Duodenal mucosa (tissue), 2 donors: ENCODE results near the gene SCRN3.
"Not testable (repeated sequence)": the region's sequence is repeated elsewhere in the genome, so short reads cannot be mapped to it uniquely, and the experiment has no call there.

Source experiments
- H3K27ac ChIP-seq: one replicate; pipeline ENCODE4 v1.7.0; 2013; ENCODE audit warnings: low read depth, low read length
- H3K27me3 ChIP-seq, 2 donors: one replicate each; pipeline ENCODE4 v1.7.0; 2013; ENCODE audit warnings: low read length in 2 of 2, control low read depth in 1 of 2; ENCODE audit not compliant: insufficient read depth in 2 of 2, control insufficient read depth in 1 of 2
- H3K36me3 ChIP-seq, 2 donors: one replicate each; pipeline ENCODE4 v1.7.0; 2013; ENCODE audit warnings: low read length in 2 of 2, control low read depth in 1 of 2; ENCODE audit not compliant: insufficient read depth in 2 of 2, control insufficient read depth in 1 of 2
- H3K4me1 ChIP-seq, 2 donors: one replicate each; pipeline ENCODE4 v1.7.0; 2013; ENCODE audit warnings: low read length in 2 of 2, control low read depth in 1 of 2; ENCODE audit not compliant: insufficient read depth in 2 of 2, control insufficient read depth in 1 of 2
- H3K4me3 ChIP-seq, 2 donors: one replicate each; pipeline ENCODE4 v1.7.0; 2013; ENCODE audit warnings: low read length in 2 of 2, low read depth in 1 of 2
- H3K9ac ChIP-seq, 2 donors: one replicate each; pipeline ENCODE4 v1.7.0; 2013; ENCODE audit warnings: low read length in 2 of 2, low read depth in 1 of 2
- H3K9me3 ChIP-seq, 2 donors: one replicate each; pipeline ENCODE4 v1.7.0; 2013; ENCODE audit warnings: low read length in 2 of 2, control low read depth in 1 of 2; ENCODE audit not compliant: control insufficient read depth in 1 of 2

The SCRN3 gene

GRCh38 chr2:174365571-174365970 is 30.0 kb upstream of the SCRN3 start:
- Histone ChIP-seq H3K4me3 (no peak overlapping the region), H3K4me1 (no peaks in the 10 kb centered on the region), H3K9me3 (peaks cover 2 to 8% of the 10 kb centered on the region in 2 donors), H3K27me3 (no peaks in the 10 kb centered on the region), H3K36me3 (peaks cover 10 to 29% of the 10 kb centered on the region in 2 donors), H3K27ac (no peak overlapping the region), H3K9ac (no peak overlapping the region)

- Histone ChIP-seq H3K4me1 (no peaks in the 10 kb centered on the region), H3K36me3 (peaks cover 11 to 38% of the 10 kb centered on the region in 2 donors), H3K27me3 (no peaks in the 10 kb centered on the region), H3K9me3 (peaks cover 2 to 8% of the 10 kb centered on the region in 2 donors), H3K9ac (no peak overlapping the region), H3K27ac (no peak overlapping the region), H3K4me3 (no peak overlapping the region)
Measured at GRCh38 chr2:174368691-174369090, 26.8 kb upstream of the SCRN3 start.

GRCh38 chr2:174376967-174377366 is 18.6 kb upstream of the SCRN3 start:
- Histone ChIP-seq H3K9me3 (no peaks in the 10 kb centered on the region), H3K9ac (no peak overlapping the region), H3K4me3 (no peak overlapping the region), H3K4me1 (no peaks in the 10 kb centered on the region), H3K27ac (no peak overlapping the region), H3K27me3 (no peaks in the 10 kb centered on the region), H3K36me3 (peaks cover 26 to 70% of the 10 kb centered on the region in 2 donors)

- H3K4me3 ChIP-seq, result no peak overlapping the region
- no peaks in the 10 kb centered on the region for H3K9me3 ChIP-seq
- no peak overlapping the region for H3K9ac ChIP-seq
- no peaks in the 10 kb centered on the region for H3K27me3 ChIP-seq
- H3K27ac ChIP-seq, result no peak overlapping the region
- H3K36me3 ChIP-seq, result peaks cover 19 to 55% of the 10 kb centered on the region in 2 donors
- no peaks in the 10 kb centered on the region for H3K4me1 ChIP-seq
Measured at GRCh38 chr2:174383796-174384195, 11.7 kb upstream of the SCRN3 start.

- H3K4me3 ChIP-seq, result no peak overlapping the region
- no peak overlapping the region for H3K27ac ChIP-seq
- peaks cover 0 to 7% of the 10 kb centered on the region in 2 donors for H3K4me1 ChIP-seq
- peaks cover 15 to 47% of the 10 kb centered on the region in 2 donors for H3K36me3 ChIP-seq
- H3K27me3 ChIP-seq, result no peaks in the 10 kb centered on the region
- no peaks in the 10 kb centered on the region for H3K9me3 ChIP-seq
- H3K9ac ChIP-seq, result no peak overlapping the region
Measured at GRCh38 chr2:174385201-174385600, 10.3 kb upstream of the SCRN3 start.

GRCh38 chr2:174388706-174389105 is 6.8 kb upstream of the SCRN3 start:
- H3K9ac ChIP-seq, H3K27me3 ChIP-seq, H3K9me3 ChIP-seq, H3K4me3 ChIP-seq, H3K27ac ChIP-seq: not testable (repeated sequence)
- H3K4me1 ChIP-seq, result peaks cover under 1 to 12% of the 10 kb centered on the region in 2 donors
- H3K36me3 ChIP-seq, result peaks cover 10 to 36% of the 10 kb centered on the region in 2 donors

GRCh38 chr2:174389542-174389941 is 6.0 kb upstream of the SCRN3 start:
- Histone ChIP-seq H3K36me3 (peaks cover 10 to 29% of the 10 kb centered on the region in 2 donors), H3K27me3 (no peaks in the 10 kb centered on the region), H3K9ac (no peak overlapping the region), H3K27ac (no peak overlapping the region), H3K4me3 (no peak overlapping the region), H3K9me3 (no peaks in the 10 kb centered on the region), H3K4me1 (peaks cover 9 to 20% of the 10 kb centered on the region in 2 donors)

GRCh38 chr2:174390303-174390702 is 5.2 kb upstream of the SCRN3 start:
- not testable (repeated sequence) for H3K9me3 ChIP-seq, H3K27me3 ChIP-seq, H3K4me3 ChIP-seq, H3K9ac ChIP-seq, H3K27ac ChIP-seq
- Histone ChIP-seq H3K4me1 (peaks cover 12 to 23% of the 10 kb centered on the region in 2 donors), H3K36me3 (peaks cover 10 to 28% of the 10 kb centered on the region in 2 donors)

- Histone ChIP-seq H3K4me3 (no peak overlapping the region), H3K27me3 (no peaks in the 10 kb centered on the region), H3K9ac (no peak overlapping the region), H3K27ac (no peak overlapping the region), H3K36me3 (peaks cover 0 to 9% of the 10 kb centered on the region in 2 donors), H3K4me1 (peaks cover 16 to 30% of the 10 kb centered on the region in 2 donors), H3K9me3 (no peaks in the 10 kb centered on the region)
Measured at GRCh38 chr2:174392706-174393105, 2.8 kb upstream of the SCRN3 start.

GRCh38 chr2:174395969-174396630 is 570 bp downstream of the SCRN3 start:
- Histone ChIP-seq H3K36me3 (peaks cover 0 to 3% of the 10 kb centered on the region in 2 donors), H3K9ac (peak overlapping the region; percentile 82 to 93), H3K9me3 (no peaks in the 10 kb centered on the region)

More at GRCh38 chr2:174395969-174396630, 570 bp downstream of the SCRN3 start:
- peak overlapping the region; percentile 77 for H3K27ac ChIP-seq
- H3K4me1 ChIP-seq, result peaks cover 16 to 19% of the 10 kb centered on the region in 2 donors
- H3K4me3 ChIP-seq, result peak overlapping the region; percentile 87 to 100
- H3K27me3 ChIP-seq, result no peaks in the 10 kb centered on the region
